ENCODE data around the gene SEC31B.

The SEC31B gene

DNA sequence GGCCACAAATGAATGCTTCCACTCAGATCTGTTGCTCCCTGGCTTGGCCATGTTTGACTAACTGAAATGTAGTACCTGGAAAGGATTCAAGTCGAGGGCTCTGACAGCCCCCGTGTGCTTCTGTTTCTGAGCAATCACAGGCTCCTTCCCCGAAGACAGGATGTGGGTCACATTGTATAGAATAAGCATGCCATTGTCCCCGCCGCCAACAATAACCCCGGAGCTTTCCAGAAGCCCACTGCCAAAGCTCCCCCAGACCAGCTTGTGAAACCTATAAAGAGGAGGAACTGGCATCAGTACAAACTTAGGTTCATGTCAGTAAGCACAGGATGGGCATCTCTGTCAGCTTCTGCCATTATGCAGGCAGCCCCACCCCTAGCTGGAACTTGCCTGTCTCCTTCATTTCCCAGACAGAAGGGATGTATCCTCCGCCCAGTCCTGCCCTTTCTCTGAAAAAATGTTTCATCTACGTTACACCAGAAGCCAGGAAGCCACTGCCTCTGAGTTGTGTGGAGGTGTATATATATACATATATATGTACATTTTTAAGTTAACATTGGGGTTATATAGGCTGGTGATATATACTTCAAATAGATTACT is 10.3 kb downstream of the SEC31B start:
- no peaks in the 10 kb centered on the region for H3K27me3 ChIP-seq (replicated peaks)
- H3K27ac ChIP-seq, result no peak overlapping the region
- in situ Hi-C loops (cut with HindIII; ENCODE audit: low pct_ligation_motif_present, low sequenced_read_pairs), result loop anchor here (25.0 kb wide), 1 partner anchor 172 kb away; the partner anchor contains the start of genes PKD2L1 and SCD

DNA sequence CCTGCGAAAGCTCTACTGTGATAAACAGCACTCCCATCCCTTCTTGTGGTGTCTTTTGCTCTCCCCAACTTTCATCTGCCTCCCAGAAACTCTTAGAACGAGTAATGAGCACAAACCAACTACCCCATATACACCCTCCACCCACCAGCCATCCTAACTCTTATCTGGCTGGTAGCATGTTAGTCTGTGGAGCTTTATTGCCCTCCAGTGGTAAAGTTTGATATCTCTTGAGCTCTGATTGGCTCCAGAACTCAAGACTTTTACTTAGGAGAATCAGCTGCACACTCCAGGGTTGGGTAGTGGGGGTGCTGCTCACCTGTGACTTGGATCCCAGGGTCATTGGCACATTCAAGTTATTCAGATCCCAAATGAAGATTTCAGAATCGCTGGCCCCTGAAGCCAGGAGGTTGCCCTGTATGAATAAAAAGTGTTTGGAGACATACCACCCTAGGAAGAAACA is 10.9 kb downstream of the SEC31B start:
- TF ChIP-seq, protein P1, sequence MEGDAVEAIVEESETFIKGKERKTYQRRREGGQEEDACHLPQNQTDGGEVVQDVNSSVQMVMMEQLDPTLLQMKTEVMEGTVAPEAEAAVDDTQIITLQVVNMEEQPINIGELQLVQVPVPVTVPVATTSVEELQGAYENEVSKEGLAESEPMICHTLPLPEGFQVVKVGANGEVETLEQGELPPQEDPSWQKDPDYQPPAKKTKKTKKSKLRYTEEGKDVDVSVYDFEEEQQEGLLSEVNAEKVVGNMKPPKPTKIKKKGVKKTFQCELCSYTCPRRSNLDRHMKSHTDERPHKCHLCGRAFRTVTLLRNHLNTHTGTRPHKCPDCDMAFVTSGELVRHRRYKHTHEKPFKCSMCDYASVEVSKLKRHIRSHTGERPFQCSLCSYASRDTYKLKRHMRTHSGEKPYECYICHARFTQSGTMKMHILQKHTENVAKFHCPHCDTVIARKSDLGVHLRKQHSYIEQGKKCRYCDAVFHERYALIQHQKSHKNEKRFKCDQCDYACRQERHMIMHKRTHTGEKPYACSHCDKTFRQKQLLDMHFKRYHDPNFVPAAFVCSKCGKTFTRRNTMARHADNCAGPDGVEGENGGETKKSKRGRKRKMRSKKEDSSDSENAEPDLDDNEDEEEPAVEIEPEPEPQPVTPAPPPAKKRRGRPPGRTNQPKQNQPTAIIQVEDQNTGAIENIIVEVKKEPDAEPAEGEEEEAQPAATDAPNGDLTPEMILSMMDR (IDR thresholded peaks at IDR 0.05; ENCODE audit: low read depth, low read length, missing control alignments), result peak; percentile 76
- Histone ChIP-seq H3K27ac (no peak overlapping the region), H3K36me3 (replicated peaks) (no peaks in the 10 kb centered on the region), H3K4me3 (ENCODE audit: low read depth, low read length) (no peak overlapping the region), H3K27me3 (replicated peaks) (no peaks in the 10 kb centered on the region)
- in situ Hi-C loops (cut with HindIII; ENCODE audit: low pct_ligation_motif_present, low sequenced_read_pairs), result loop anchor here (25.0 kb wide), 1 partner anchor 171 kb away; the partner anchor contains the start of genes PKD2L1 and SCD
- peak; percentile 56 for DNase-seq

More for the DNA sequence above, 10.3 kb downstream of the SEC31B start:
- no peak for DNase-seq
- Histone ChIP-seq H3K4me3 (ENCODE audit: low read depth, low read length) (no peak overlapping the region), H3K36me3 (replicated peaks) (no peaks in the 10 kb centered on the region)
- TF ChIP-seq, protein P1 (IDR thresholded peaks at IDR 0.05; ENCODE audit: low read depth, low read length, missing control alignments), result no peak

DNA sequence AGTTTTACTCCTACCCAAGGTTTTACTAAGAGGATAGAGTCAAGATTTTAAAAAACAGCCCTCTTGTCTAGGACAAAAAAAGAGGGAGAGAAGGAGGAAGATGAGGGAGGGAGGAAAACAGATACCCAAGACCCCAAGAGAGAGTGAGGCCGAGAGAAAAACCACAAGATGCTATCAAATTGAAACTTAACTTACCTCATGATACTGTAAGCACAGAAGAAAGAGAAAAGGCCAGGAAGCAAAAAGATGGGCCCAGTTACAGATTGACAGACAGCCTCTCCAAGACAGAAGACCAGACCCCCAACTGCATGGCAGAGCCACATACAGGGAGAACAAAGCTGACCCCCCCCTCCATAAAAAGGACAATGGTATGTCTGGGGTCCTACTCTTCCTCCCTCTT is 11.4 kb downstream of the SEC31B start:
- no peaks in the 10 kb centered on the region for H3K36me3 ChIP-seq (replicated peaks)
- no peaks in the 10 kb centered on the region for H3K27me3 ChIP-seq (replicated peaks)
- no peak overlapping the region for H3K4me3 ChIP-seq (ENCODE audit: low read depth, low read length)
- TF ChIP-seq, protein P1 (IDR thresholded peaks at IDR 0.05; ENCODE audit: low read depth, low read length, missing control alignments), result no peak
- DNase-seq, result no peak
- no peak overlapping the region for H3K27ac ChIP-seq
- in situ Hi-C loops (cut with HindIII; ENCODE audit: low pct_ligation_motif_present, low sequenced_read_pairs), result loop anchor here (25.0 kb wide), 1 partner anchor 171 kb away; the partner anchor contains the start of genes PKD2L1 and SCD

DNA sequence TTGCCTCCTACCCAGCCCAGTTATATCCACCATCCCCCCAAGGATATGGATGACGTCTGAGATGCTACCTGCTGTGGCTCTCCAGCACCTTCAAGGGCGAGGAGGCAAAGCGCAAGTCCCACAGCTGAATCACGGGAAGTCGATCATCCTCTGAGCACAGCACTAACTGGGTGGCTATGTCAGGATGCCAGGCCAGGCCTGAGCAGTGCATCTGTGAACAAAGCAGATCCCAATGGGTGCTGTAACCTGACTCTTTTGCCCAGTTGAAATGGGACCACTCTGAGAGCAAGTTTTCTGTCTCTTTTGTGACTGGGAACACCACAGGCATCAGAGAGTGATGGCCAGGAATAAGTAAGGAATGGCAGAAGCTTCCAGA is 12.3 kb downstream of the SEC31B start:
- no peaks in the 10 kb centered on the region for H3K27me3 ChIP-seq (replicated peaks)
- no peak overlapping the region for H3K27ac ChIP-seq
- DNase-seq, result no peak
- H3K4me3 ChIP-seq (ENCODE audit: low read depth, low read length), result no peak overlapping the region
- TF ChIP-seq, protein P1 (IDR thresholded peaks at IDR 0.05; ENCODE audit: low read depth, low read length, missing control alignments), result no peak
- H3K36me3 ChIP-seq (replicated peaks), result no peaks in the 10 kb centered on the region
- in situ Hi-C loops (cut with HindIII; ENCODE audit: low pct_ligation_motif_present, low sequenced_read_pairs), result loop anchor here (25.0 kb wide), 1 partner anchor 170 kb away; the partner anchor contains the start of genes PKD2L1 and SCD

DNA sequence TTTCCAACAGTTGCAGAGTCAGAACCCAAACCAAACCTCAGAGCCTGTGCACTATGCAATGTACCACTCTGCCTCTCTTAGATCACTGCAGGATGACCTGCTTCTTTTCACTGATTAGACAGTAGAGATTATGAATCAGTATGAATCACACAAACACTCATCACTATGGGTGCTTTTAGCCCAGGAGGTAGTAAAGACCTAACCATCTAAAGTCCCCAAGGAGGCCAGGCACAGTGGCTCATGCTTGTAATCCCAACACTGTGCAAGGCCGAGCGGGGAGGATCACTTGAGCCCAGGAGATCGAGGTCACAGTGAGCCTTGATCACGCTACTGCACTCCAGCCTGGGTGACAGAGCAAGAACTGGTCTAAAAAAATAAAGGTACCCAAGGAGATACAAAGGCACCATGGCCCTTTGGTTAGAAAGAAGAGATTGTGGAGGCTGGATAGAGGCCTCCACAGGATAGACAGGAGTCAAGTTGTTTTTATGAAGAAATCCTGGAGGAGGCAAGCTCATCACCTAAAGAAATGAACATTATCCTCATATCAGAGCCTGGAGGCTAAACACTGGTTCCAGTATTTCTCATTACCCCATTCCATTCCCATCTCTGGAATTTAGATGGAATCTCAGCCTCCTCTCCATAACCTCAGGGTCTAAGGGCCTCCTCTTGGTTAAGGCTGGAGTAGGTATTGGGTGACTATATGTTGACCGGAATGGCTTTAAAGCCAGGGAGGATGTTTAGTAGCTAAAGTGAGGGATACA is 12.9 kb downstream of the SEC31B start:
- TF ChIP-seq, protein P1 (IDR thresholded peaks at IDR 0.05; ENCODE audit: low read depth, low read length, missing control alignments), result no peak
- in situ Hi-C loops (cut with HindIII; ENCODE audit: low pct_ligation_motif_present, low sequenced_read_pairs), result loop anchor here (25.0 kb wide), 1 partner anchor 169 kb away; the partner anchor contains the start of genes PKD2L1 and SCD
- peak; percentile 76 for DNase-seq
- H3K27me3 ChIP-seq (replicated peaks), result no peaks in the 10 kb centered on the region
- H3K4me3 ChIP-seq (ENCODE audit: low read depth, low read length), result no peak overlapping the region
- no peaks in the 10 kb centered on the region for H3K36me3 ChIP-seq (replicated peaks)
- H3K27ac ChIP-seq, result no peak overlapping the region
